K562 (cell line): Measurements from ENCODE around the gene FZD4. TPM values are rescaled to one million over a fixed set of nuclear protein-coding genes. Genes with fewer than 3 reads are reported as not detected.
A peak's percentile ranks its signal among the peaks of the same experiment; 100 is the strongest.

Experiments
- CBFA2T3 ChIP-seq: fragments of 450-650 bp; IDR thresholded peaks from 2 replicates; pipeline ENCODE4 v1.6.1; 2017
- ETV1 ChIP-seq: fragments of 450-650 bp; conservative IDR thresholded peaks from 2 replicates; pipeline ENCODE4 v1.6.1; 2016; ENCODE audit warnings: missing genetic modification characterization, control low read depth, low read depth, missing compliant biosample characterization
- FOXK2 ChIP-seq, 2 experiments: fragments of 450-650 bp; IDR thresholded peaks in 1 of 2; conservative IDR thresholded peaks in 1 of 2; 2 replicates each; pipeline ENCODE4 v1.6.1; 2016; ENCODE audit warnings: low read depth in 2 of 2, mild to moderate bottlenecking in 1 of 2
- JUN ChIP-seq, 2 experiments: sonication (generic) in 1 of 2; formaldehyde crosslinking in 1 of 2; IDR thresholded peaks; 2 replicates each; pipeline versions ENCODE4 v1.6.1 to v1.8.0; 2012 to 2022; ENCODE audit warnings: borderline replicate concordance in 2 of 2, mild to moderate bottlenecking in 2 of 2, improper control_type of control experiment in 1 of 2, low read depth in 1 of 2, low read length in 1 of 2, missing genetic modification reagents in 1 of 2
- KDM4B ChIP-seq, 2 experiments: fragments of 450-650 bp in 1 of 2; sonication (generic) in 1 of 2; IDR thresholded peaks; 2 replicates each; pipeline ENCODE4 v1.6.1; 2016 to 2017; ENCODE audit warnings: borderline replicate concordance in 2 of 2, antibody characterized with exemption in 1 of 2, low read depth in 1 of 2, mild to moderate bottlenecking in 1 of 2
- NCOA6 ChIP-seq: fragments of 450-650 bp; IDR thresholded peaks from 2 replicates; pipeline ENCODE4 v1.6.1; 2017; ENCODE audit warnings: mild to moderate bottlenecking
- RB1 ChIP-seq: fragments of 450-650 bp; IDR thresholded peaks from 2 replicates; pipeline ENCODE4 v1.6.1; 2017; ENCODE audit warnings: low read depth, mild to moderate bottlenecking
- SMAD4 ChIP-seq: fragments of 250-450 bp; sonication (Bioruptor Pico); conservative IDR thresholded peaks from 2 replicates; pipeline ENCODE4 v1.8.0; 2021; ENCODE audit warnings: inconsistent platforms, mild to moderate bottlenecking, moderate library complexity
- ZNF780A ChIP-seq: fragments of 250-450 bp; sonication (Bioruptor Pico); IDR thresholded peaks from 2 replicates; pipeline ENCODE4 v1.5.0; 2021; ENCODE audit warnings: mild to moderate bottlenecking
- polyA plus RNA-seq, 8 experiments: library from polyadenylated mRNA; depleted of rRNA in 4 of 8; stranded (reverse) in 5 of 8; unstranded in 3 of 8; fragments of >200 nt; fragmentation: Nextera tagmentation in 2 of 8; fragmentation: Illumina TruSeq in 1 of 8; extraction: Ambion mirVana in 2 of 8; extraction: Trizol in 1 of 8; gene quantifications; 2 replicates each; pipeline versions ENCODE4 v1.2.1 to v1.2.3, GENCODE V29; 2011 to 2014; ENCODE audit warnings: inconsistent platforms in 1 of 8, missing spikeins in 1 of 8
- total RNA-seq, 7 experiments: library from RNA; depleted of rRNA in 6 of 7; stranded (reverse); fragments of >200 nt in 6 of 7; fragmentation: Illumina TruSeq in 2 of 7; extraction: Trizol in 2 of 7; gene quantifications; 2 replicates each; pipeline versions ENCODE4 v1.2.1 to v1.2.3, GENCODE V29; 2011 to 2021; ENCODE audit warnings: low replicate concordance in 1 of 7
- TF ChIP-seq, protein P1 (sequence below), 2 experiments: IDR thresholded peaks; 2 replicates each; pipeline ENCODE4 v1.6.1; 2012; ENCODE audit warnings: improper control_type of control experiment in 2 of 2, low read depth in 2 of 2, low read length in 2 of 2, borderline replicate concordance in 1 of 2
- TF ChIP-seq, protein P2 (sequence below): fragments of 250-450 bp; sonication (Bioruptor Pico); IDR thresholded peaks from 2 replicates; pipeline ENCODE4 v1.4.0; 2020; ENCODE audit warnings: mild to moderate bottlenecking
- TF ChIP-seq, protein P3 (sequence below), 2 experiments: fragments of 450-650 bp; IDR thresholded peaks; 2 replicates each; pipeline ENCODE4 v1.6.1; 2018; ENCODE audit warnings: mild to moderate bottlenecking in 2 of 2, low read depth in 1 of 2; ENCODE audit not compliant: partially characterized antibody in 2 of 2
- TF ChIP-seq, protein P4 (sequence below): fragments of 450-650 bp; IDR thresholded peaks from 2 replicates; pipeline ENCODE4 v1.6.1; 2016; ENCODE audit warnings: borderline replicate concordance

The FZD4 gene
- total and polyA plus RNA-seq, 9 of the 15 experiments (the other 6 are each of a cell fraction or from before 2014, with no cell fraction given) = 1.2 to 7.9 (median 5.8) TPM

DNA sequence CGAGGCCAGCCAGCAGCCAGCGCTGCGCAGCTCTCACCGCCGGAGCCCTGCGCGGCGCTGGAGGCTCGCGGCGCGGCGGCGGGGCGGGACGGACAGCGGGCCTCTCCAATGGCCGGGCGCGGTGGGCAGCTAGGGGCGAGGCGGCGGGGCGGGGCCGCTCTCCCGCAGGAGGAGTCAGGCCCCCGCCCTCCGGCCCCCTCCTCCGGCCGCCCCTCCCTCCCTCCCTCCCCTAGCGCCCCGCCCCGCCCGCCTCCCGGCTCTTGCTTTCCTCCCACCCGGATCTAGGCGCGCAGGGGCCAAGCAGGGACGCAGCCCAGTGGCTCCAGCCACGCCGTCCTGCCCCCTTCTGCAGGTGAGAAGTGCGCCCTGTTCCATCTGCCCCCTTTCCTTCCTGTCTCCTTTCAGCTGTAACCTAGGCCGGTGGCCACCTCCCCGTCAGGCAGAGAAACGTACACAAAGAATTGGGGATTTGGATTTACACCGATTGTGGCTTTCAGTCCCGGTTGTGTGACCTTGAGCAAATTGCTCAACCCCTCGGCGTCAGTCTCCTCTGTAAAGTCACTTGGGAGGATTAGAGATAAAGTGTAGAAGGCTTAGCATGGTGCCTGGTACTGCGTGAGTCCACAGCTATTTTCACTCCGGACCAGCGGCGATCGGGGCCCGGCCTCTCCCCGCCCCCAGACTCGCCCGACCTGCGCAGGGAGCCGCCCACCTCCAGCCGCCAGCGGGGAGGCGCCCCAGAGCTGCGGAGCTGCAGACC is at the start of gene FZD4 (continued):
- TF ChIP-seq KDM4B (IDR thresholded peaks at IDR 0.05; ENCODE audit: borderline replicate concordance in 2 of 2, low read depth in 1 of 2) (0 out of 4 replicates have a peak, but pooled peaks of 1 of the 2 experiments have one; percentile 29), JUN (IDR thresholded peaks at IDR 0.05; ENCODE audit: borderline replicate concordance, low read depth, low read length) (no peak), JUN (CRISPR knock-in tag; IDR thresholded peaks at IDR 0.05; ENCODE audit: borderline replicate concordance) (no peak), ZNF780A (no peak), SMAD4 (CRISPR knock-in tag) (peak; percentile 57; the same call in 1 of the 2 replicates), CBFA2T3 (0 out of 2 replicates have a peak, but pooled peaks have one; percentile 11), NCOA6 (no peak), RB1 (0 out of 2 replicates have a peak, but pooled peaks have one; percentile 37), ETV1 (tag) (peak; percentile 61), FOXK2 (conservative IDR thresholded peaks at IDR 0.05 in 1 of 2, IDR thresholded peaks at IDR 0.05 in 1 of 2; ENCODE audit: low read depth in 2 of 2) (peak; percentile 84 to 86)
- TF ChIP-seq, protein P1, sequence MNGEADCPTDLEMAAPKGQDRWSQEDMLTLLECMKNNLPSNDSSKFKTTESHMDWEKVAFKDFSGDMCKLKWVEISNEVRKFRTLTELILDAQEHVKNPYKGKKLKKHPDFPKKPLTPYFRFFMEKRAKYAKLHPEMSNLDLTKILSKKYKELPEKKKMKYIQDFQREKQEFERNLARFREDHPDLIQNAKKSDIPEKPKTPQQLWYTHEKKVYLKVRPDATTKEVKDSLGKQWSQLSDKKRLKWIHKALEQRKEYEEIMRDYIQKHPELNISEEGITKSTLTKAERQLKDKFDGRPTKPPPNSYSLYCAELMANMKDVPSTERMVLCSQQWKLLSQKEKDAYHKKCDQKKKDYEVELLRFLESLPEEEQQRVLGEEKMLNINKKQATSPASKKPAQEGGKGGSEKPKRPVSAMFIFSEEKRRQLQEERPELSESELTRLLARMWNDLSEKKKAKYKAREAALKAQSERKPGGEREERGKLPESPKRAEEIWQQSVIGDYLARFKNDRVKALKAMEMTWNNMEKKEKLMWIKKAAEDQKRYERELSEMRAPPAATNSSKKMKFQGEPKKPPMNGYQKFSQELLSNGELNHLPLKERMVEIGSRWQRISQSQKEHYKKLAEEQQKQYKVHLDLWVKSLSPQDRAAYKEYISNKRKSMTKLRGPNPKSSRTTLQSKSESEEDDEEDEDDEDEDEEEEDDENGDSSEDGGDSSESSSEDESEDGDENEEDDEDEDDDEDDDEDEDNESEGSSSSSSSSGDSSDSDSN (IDR thresholded peaks at IDR 0.05; ENCODE audit: borderline replicate concordance in 1 of 2, low read depth in 2 of 2, low read length in 2 of 2) = peak; percentile 19 to 22; a peak in 1 of 4 replicates
- TF ChIP-seq, protein P2, sequence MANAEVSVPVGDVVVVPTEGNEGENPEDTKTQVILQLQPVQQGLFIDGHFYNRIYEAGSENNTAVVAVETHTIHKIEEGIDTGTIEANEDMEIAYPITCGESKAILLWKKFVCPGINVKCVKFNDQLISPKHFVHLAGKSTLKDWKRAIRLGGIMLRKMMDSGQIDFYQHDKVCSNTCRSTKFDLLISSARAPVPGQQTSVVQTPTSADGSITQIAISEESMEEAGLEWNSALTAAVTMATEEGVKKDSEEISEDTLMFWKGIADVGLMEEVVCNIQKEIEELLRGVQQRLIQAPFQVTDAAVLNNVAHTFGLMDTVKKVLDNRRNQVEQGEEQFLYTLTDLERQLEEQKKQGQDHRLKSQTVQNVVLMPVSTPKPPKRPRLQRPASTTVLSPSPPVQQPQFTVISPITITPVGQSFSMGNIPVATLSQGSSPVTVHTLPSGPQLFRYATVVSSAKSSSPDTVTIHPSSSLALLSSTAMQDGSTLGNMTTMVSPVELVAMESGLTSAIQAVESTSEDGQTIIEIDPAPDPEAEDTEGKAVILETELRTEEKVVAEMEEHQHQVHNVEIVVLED (CRISPR knock-in tag) = peak; percentile 61; the same call in 1 of the 2 replicates
- TF ChIP-seq, protein P3, sequence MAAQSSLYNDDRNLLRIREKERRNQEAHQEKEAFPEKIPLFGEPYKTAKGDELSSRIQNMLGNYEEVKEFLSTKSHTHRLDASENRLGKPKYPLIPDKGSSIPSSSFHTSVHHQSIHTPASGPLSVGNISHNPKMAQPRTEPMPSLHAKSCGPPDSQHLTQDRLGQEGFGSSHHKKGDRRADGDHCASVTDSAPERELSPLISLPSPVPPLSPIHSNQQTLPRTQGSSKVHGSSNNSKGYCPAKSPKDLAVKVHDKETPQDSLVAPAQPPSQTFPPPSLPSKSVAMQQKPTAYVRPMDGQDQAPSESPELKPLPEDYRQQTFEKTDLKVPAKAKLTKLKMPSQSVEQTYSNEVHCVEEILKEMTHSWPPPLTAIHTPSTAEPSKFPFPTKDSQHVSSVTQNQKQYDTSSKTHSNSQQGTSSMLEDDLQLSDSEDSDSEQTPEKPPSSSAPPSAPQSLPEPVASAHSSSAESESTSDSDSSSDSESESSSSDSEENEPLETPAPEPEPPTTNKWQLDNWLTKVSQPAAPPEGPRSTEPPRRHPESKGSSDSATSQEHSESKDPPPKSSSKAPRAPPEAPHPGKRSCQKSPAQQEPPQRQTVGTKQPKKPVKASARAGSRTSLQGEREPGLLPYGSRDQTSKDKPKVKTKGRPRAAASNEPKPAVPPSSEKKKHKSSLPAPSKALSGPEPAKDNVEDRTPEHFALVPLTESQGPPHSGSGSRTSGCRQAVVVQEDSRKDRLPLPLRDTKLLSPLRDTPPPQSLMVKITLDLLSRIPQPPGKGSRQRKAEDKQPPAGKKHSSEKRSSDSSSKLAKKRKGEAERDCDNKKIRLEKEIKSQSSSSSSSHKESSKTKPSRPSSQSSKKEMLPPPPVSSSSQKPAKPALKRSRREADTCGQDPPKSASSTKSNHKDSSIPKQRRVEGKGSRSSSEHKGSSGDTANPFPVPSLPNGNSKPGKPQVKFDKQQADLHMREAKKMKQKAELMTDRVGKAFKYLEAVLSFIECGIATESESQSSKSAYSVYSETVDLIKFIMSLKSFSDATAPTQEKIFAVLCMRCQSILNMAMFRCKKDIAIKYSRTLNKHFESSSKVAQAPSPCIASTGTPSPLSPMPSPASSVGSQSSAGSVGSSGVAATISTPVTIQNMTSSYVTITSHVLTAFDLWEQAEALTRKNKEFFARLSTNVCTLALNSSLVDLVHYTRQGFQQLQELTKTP (IDR thresholded peaks at IDR 0.05; ENCODE audit: low read depth in 1 of 2, partially characterized antibody in 2 of 2) = peak in 1 of 2 experiments; percentile 21
- TF ChIP-seq, protein P4, sequence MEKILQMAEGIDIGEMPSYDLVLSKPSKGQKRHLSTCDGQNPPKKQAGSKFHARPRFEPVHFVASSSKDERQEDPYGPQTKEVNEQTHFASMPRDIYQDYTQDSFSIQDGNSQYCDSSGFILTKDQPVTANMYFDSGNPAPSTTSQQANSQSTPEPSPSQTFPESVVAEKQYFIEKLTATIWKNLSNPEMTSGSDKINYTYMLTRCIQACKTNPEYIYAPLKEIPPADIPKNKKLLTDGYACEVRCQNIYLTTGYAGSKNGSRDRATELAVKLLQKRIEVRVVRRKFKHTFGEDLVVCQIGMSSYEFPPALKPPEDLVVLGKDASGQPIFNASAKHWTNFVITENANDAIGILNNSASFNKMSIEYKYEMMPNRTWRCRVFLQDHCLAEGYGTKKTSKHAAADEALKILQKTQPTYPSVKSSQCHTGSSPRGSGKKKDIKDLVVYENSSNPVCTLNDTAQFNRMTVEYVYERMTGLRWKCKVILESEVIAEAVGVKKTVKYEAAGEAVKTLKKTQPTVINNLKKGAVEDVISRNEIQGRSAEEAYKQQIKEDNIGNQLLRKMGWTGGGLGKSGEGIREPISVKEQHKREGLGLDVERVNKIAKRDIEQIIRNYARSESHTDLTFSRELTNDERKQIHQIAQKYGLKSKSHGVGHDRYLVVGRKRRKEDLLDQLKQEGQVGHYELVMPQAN = peak; percentile 57; the same call in 1 of the 2 replicates
